ENCODE data around the gene LCNL1.
"Not testable (repeated sequence)": the region's sequence is repeated elsewhere in the genome, so short reads cannot be mapped to it uniquely, and the experiment has no call there.

LCNL1 gene

GRCh38 chr9:136995362-136995761 is 12.6 kb downstream of the LCNL1 start:
- DNase-seq = no peak

GRCh38 chr9:136995772-136996311 is 13.0 kb downstream of the LCNL1 start:
- no peak for DNase-seq

DNA sequence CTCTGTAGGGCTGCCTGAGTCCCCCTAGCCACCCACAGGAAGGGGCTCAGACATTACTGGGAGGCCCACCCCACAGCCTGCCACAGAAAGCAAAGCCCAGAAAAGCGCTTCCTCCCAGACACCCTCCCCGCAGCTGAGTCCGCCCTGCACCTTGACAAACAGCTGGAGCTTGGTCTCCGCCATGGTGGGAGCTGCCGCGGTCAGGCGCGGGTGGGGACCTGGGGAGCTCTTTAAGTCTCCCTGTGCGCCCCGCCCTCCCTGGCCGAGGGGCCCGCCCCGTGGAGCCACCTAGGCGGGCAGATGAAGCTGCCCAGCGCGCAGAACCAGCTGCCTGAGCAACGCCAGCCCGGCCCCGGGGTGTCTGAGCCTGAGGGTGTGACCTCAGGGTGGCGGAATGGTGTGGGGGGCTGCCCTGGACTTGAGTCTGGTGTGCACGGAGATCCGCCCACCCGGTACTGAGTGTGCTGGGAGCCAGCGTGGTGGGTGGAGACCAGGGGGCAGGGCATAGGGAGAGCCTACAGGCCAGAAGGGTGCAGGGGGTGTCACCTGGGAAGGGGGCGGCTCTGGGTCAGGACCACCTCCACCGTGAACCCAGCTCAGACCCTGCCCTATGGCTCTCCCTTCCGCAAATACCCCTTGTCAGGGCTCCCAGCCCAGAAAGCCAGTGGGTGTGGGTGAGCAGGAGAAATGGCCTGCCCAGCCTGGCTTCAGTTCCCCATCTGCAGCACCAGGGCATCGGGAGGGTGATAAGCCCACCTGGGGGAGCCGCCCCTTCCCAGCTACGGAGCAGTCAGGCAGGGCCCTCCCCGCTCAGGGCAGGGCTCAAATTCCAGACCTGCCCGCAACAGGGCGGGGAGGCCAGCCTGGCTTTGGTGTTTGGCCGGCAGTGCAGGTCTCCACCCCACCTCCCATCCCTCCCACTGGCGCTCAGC is 13.8 kb downstream of the LCNL1 start, which contains the start of gene CLIC3:
CLIC3 (minus strand) TSS at position 208 of the 932 bp plus-strand sequence; CDS start at position 183, 25 bp downstream.
- DNase-seq = no peak

GRCh38 chr9:136997371-136997770 is 14.6 kb downstream of the LCNL1 start:
- DNase-seq = no peak

- no peak for DNase-seq
Measured at GRCh38 chr9:136997830-136998234, 15.0 kb downstream of the LCNL1 start.

- DNase-seq = no peak
Measured at GRCh38 chr9:137000177-137000930, 17.6 kb downstream of the LCNL1 start.

DNA sequence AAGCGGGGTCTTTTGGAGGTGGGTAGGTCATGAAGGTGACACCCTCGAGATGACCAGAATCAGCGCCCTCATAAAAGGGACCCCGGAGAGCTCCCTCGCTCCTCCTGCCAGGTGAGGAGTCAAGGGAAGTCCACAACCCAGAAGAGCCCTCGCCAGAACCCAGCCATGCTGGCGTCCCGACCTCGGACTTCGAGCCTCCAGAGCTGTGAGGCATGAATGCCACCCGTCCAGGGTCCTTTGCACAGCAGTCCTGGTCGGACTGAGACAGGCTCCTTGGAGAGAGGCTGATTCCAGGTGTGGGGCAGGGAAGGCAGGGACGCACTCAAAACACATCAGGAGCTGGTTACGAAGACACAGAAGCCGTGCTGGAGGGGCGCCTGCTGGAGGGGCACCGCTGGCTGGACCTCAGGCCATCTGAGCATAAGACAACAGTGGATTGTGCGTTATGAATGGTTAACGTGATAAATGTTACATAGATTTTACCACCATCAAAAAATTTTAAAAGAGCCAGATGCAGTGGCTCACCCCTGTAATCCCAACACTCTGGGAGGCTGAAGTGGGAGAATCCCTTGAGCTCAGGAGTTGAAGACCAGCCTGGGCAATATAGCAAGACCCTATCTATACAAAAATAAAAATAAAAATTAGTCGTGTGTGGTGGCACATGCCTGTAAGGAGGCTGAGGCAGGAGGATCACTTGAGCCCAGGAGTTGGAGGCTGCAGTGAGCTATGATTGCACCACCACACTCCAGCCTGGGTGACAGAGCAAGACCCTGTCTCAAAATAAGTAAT is 19.3 kb downstream of the LCNL1 start:
- no peak for DNase-seq

DNA sequence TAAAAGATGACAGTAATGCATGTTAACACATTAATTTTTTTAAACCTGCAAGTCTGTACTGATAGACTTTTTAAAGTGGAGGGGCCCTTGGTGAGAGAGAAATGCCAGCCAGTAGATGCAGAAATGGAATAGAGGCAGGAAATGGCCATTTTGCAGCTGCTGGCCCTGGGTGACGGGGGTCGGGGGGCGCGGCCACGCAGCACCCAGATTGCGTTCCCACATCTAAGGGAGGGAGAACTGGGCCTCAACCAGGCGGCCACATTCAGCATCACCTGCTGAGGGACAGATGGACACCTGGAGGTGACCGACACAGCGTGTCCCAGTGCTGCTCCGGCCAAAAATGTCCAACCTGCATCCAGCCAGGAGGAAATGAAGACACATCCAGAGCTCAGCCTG is 19.9 kb downstream of the LCNL1 start:
- no peak for DNase-seq

GRCh38 chr9:137004285-137004684 is 21.5 kb downstream of the LCNL1 start:
- DNase-seq = not testable (repeated sequence)

- no peak for DNase-seq
Measured at GRCh38 chr9:137006116-137007003, 23.6 kb downstream of the LCNL1 start.

DNA sequence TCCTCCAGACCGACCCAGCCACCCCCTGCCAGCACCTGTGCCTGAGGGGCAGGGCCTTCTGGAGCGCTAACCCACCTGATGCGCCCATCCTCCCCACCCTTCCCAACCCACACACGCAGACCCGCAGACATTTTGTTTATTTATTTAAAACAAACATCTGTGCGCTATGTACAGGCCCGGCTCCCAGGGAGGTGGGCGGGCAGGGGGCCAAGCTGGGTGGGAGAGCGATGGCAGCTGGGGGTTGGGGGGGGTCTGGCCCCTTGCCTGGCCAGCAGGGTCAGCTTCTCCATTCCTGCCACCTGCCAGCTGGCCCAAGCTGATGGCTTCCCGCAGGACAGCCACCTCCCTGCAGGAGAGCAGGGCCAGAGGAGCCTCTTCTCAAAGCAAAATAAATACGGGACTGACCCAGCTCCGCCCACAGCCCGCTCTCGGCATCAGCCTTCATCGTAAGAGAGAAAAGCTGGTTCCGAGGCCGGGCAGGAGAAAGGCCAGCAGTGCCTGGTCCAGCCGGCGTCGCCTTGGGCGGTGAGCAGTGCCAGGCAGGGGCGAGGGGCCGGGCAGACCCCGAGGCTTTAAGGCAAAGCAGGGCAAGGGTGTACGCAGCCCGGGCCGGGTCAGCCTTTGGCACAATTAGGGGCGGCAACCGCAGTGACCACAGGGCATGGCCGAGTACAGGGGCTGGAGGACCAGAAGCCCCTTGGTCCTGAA is 24.5 kb downstream of the LCNL1 start:
- no peak for DNase-seq

- DNase-seq = no peak
Measured at GRCh38 chr9:137007816-137008270, 25.1 kb downstream of the LCNL1 start.

GRCh38 chr9:137008312-137008711 is 25.5 kb downstream of the LCNL1 start:
- DNase-seq = no peak

- no peak for DNase-seq
Measured at GRCh38 chr9:137009217-137009616, 26.4 kb downstream of the LCNL1 start.

DNA sequence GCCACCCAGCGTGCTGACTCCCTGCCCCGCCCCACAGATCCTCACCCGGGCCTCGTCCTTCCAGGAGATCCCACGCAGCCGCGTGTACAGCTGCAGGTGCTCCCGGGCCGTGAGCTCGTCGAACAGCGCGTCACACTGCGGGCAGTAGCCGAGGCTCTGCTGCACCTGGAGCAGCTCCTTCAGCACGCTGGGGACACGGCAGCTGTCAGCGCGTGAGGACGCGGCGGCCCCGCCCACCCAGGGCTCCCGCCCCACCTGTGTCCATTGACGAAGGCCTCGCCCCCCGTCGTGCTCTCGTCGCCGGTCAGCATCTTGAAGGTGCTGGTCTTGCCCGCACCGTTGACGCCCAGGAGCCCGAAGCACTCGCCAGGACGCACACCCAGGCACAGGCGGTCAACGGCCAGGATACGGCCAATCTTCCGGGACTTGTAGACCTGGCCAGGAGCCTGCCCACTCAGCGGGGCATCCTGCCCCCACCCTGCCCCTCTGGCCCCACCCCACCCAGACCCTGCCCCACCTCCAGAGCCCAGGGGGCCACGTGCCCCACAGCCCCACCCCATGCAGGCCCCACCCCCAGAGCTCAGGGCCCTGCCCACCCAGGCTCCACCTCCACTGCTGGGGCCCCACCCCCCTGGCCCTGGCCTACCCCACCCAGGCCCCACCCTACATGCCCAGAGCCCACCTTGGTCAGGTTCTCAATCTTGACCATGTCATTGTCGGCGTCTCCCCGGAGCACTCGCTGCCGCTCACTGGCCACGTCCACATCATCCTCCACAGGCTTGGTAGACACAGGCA is 27.3 kb downstream of the LCNL1 start:
- no peak for DNase-seq

DNA sequence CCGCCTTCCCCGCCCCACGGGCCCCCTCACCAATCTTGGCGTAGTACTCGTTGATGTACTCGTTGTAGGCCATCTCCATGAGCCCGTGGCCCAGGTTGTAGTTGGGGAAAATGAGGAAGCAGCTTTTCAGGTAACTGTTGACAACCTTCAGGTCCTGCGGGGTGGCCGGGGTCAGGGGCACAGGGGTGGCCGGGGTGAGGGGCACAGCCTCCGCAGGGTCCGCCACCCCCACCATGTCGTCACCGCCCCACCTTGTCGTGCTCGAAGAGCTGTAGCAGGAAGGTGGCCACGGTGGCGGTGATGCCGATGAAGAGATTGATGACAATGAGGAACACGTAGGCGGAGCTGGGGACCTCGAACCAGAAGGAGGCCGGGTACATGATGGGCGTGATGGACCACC is 28.4 kb downstream of the LCNL1 start:
- no peak for DNase-seq

GRCh38 chr9:137011907-137012675 is 29.3 kb downstream of the LCNL1 start:
- DNase-seq = no peak

DNA sequence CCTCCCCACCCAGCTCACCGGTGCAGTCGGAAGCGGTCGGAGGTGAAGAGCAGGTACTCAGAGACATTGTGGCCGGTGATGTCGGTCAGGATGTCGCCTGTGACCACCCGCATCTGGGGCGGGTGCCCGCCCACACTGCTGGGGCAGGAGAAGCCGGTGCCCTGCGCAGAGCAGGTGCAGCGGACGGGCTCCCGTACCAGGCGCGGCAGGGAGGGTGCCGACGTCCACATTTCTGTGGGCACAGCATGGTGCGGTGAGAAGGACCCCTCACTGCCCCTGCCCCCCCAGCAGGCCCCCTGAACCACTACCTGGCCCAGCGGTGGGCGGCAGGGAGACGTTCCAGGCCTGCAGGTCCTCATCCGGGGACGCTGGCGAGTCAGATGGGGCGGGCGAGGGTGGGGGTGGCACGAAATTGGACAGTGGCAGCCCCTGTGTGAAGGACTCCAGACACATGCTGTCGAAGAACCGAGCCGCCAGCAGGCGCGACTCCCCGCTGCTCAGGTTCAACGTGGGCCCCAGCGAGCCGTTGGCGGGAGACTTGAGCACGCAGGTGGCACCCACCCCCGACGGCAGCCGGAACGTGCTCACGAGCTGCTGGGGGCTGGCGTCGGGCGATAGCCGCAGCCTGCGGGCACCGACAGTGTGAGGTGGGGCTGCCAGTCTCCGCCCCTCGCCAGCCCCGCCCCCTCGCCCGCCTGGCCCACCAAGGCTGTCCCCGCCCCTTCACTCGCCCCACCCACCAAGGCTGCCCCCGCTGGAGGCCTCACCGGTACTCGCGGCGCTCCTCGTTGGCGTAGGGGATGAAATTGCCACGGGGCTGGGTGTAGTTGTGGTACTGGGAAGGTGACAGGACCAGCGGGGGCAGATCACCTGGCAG is 30.1 kb downstream of the LCNL1 start:
- DNase-seq = no peak

Data from SHP77 treated with DMSO at 0.1 percent for 48 hours (cell line).